ENCODE measurements around the gene LRRC14B.
"Not testable (repeated sequence)": the region's sequence is repeated elsewhere in the genome, so short reads cannot be mapped to it uniquely, and the experiment has no call there.

The LRRC14B gene

DNA sequence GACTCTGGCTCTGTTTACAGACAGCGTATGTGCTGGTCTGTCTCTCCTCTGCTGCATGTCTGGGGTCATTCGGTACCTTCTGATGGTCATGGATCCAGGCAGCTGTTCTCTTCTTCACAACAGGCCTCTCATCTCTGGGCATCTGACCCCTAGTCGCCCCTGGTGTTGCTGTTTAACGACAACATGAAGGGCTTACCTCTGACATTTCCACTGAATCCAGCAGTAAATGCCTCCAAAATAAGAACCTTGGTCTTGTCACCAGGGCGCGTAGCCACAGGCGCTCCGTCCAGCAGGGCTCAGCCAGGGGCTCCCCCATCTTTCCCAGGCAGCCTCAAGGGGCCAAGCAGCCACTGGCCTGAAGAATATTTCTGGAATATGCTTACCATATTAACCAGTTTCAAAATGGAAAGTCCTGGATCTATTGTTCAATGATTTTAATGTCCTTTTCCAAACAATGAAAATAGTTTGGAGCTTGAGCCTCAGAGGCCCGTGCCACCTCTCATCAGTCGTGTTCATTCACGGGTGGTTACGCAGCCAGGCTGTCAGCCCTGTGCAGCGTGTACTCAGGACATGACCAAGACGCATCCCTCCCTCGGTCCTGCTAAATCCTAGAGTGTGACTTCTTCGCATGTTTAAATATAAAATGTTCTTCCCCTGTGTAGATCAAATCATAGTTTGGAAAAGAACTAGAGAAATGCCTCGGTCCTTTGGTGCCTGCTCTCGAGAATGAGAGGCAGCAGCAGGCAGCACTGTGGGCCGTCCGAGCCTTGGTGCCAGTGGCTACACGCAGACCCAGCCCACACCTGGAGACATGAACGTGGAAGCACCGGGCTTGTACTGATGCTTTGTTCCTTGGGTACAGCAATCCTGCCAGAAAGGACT, 30.1 kb upstream of the LRRC14B start:
- no peak for DNase-seq

DNA sequence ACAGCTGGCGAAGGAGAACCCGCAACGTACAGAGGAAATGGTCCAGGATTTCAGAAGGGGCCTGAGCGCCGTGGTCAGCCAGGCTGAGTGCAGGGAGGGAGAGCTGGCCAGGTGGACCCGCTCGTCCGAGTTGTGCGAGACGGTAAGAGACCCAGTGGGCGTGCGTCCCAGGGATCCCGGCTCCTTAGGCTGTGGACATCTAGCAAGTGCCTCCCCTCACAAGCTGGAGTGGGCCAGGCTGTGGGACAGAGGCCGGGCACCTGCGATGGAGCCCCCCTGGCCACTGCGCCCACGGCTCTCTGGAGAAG, 29.5 kb upstream of the LRRC14B start:
- no peak for DNase-seq

DNA sequence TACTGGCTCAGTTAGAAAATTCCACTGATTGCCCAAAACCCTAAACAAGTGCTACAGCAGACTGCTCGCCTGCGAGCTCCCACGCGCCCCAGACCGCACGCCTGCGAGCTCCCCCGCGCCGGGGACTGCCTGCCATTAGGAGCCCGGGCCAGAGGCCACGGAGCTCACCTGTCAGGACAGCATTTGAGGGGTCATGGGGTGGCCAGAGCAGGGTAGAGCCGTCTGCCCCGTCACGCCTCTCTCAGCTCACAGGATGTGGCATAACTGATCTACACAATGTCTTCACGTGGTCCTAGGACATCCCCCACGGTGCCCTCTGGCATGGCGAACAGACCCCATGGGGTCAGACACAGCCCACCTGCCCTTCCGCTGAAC, 29.1 kb upstream of the LRRC14B start:
- DNase-seq: no peak

DNA sequence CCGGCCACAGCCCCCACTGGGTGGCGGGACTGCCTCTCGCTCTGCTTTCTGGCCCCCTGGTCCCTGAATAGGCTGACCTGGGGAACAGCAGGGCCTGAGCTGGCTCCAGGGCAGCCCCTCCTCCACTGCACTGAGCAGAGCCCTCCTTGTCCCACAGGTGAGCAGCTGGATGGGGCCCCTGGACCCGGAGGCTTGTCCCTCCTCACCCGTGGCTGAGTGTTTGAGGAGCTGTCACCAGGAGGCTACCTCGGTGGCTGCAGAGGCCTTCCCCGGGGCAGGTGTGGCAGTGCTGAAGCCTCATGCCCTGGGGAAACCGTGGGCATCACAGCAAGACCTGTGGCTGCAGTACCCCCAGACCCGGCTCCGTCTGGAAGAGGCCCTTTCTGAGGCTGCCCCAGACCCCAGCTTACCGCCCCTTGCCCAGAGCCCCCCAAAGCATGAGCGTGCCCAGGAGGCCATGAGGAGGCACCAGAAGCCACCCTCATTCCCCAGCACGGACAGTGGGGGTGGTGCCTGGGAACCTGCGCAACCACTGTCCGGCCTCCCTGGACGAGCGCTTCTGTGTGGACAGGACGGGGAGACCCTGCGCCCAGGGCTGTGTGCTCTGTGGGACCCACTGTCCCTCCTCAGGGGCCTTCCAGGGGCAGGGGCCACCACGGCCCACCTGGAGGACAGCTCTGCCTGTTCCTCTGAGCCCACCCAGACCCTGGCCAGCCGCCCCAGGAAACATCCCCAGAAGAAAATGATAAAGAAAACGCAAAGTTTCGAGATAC, 28.5 kb upstream of the LRRC14B start:
- no peak for DNase-seq

DNA sequence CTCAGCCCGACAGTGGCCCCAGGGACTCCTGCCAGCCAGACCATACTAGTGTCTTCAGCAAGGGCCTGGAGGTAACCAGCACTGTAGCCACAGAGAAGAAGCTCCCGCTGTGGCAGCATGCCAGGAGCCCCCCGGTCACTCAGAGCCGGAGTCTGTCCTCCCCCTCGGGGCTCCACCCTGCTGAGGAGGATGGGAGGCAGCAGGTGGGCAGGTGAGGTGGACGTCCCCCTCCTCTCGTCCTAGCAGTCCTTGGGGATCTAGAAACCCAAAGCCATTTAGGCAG, 28.0 kb upstream of the LRRC14B start:
- DNase-seq: no peak

DNA sequence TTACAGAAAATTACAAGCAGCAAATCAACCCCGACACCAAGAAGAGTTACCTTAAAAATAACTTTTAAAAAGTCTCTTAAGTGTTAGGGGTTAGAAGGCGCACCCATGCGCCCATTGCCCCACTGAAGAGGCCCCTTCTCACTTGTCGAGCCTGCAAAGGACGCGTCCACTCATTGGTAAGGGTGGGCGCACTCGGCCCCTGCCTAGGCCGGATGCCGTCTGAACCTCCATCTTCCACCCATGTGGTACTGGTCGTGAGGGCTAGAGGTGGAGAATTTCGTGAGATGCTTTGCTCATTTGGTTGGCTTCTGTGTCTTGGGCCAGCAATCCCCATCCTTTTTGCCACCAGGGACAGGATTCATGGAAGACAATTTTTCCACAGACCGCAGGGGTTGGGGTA, 27.5 kb upstream of the LRRC14B start:
- no peak for DNase-seq

DNA sequence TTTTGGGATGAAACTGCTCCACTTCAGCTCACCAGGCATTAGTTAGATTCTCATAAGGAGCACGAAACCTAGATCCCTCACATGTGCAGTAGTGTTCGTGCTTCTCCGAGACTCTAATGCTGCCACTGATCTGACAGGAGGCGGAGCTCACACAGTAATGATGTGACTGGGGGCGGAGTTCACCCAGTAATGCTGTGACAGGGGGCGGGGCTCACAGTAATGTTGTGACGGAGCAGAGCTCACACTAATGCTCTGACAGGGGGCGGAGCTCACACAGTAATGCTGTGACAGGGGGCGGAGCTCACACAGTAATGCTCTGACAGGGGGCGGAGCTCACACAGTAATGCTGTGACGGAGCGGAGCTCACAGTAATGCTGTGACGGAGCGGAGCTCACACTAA, 27.1 kb upstream of the LRRC14B start:
- DNase-seq: no peak

DNA sequence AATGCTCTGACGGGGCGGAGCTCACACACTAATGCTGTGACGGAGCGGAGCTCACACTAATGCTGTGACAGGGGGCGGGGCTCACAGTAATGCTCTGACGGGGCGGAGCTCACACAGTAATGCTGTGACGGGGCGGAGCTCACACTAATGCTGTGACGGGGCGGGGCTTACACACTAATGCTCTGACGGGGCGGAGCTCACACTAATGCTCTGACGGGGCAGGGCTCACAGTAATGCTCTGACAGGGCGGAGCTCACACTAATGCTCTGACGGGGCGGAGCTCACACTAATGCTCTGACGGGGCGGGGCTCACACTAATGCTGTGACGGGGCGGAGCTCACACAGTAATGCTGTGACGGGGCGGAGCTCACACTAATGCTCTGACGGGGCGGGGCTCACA, 26.5 kb upstream of the LRRC14B start:
- not testable (repeated sequence) for DNase-seq

DNA sequence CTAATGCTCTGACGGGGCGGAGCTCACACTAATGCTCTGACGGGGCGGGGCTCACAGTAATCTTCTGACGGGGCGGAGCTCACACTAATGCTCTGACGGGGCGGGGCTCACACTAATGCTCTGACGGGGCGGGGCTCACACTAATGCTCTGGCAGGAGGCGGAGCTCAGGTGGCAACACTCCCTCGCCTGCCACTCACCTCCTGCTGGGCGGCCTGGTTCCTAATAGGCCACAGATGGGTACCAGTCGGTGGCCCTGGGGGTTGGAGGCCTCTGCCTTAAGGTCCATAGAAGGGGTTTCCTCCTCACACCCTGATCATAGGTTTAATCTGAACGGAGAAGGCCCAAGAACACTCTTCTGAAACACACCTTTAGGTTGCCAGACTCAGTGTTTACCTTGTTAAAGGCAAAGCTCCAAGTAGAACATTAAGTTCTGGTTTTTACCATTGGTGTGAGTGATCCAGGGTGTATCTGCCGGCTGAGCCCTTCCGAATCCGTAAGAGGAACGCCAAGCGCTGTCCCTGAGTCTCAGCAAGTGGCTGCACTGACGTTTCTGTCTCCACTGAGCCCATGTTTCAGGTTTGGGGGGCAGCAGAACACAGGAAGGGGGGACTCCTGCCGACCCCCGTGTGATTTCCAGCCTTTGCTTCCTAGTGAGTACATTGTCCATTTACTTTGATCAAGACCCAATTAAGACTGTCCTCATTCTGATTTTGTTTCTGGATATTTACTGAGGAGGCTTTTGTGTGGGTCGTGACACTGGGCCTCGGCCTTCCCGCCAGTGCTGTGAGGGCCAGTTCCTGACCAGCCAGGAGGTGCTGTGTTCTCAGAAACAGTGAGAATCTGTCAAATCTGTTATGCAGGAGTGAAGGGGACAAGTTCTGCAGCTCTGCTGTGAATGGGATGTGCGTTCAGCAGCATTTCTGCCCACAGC, 24.6 kb upstream of the LRRC14B start:
- no peak for DNase-seq

DNA sequence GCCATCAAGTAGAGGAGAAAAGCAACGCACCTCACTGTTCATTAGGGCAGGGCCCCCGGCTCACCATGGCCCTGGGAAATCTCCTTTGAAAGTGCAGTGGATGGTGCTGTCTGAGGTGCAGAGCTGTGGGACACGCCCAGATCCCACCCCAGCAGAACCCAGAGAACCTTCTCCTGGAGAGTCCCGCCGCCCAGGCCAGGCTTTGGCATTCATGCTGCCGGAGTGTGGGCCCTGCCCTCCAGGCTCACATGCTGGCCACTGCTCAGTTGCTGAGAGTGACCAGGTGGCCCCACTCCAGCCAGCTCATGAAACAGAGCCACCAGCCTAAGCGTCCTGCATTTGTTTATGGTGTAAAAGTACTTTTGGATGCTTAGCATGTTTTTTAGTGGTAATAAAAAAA, 23.8 kb upstream of the LRRC14B start:
- no peak for DNase-seq

DNA sequence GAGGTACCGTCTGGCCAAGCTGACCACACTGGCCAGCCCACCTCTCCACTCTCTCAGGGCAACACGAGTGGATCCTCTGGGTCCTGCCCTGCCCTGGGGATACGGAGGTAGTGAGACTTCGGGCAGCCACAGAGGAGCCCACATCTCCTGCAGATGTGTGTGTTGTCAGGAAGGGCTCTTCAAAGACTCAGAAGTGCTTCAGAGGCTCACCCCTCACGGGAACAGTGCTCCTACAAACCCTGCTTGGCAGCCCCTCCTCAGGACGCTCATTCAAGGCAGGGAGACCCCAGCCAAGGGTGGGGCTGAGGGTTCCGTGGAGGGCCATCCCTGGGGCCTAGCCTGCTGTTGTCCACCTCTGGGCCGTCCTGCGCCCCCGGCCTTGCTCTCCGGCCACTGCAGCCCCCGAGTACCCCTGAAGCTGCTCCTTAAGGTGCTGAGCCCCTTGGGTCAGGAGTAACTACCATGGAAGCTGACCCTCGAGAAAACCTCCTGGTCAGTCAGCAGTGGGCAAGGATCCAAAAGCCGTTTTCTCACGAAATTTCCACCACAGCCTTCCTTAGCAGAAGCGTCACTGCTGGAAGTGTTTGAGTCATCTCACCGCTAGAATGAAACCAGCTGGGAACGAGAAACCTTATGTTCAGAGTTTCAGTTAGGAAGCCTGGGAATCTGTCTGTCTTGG, 23.2 kb upstream of the LRRC14B start:
- DNase-seq: no peak

DNA sequence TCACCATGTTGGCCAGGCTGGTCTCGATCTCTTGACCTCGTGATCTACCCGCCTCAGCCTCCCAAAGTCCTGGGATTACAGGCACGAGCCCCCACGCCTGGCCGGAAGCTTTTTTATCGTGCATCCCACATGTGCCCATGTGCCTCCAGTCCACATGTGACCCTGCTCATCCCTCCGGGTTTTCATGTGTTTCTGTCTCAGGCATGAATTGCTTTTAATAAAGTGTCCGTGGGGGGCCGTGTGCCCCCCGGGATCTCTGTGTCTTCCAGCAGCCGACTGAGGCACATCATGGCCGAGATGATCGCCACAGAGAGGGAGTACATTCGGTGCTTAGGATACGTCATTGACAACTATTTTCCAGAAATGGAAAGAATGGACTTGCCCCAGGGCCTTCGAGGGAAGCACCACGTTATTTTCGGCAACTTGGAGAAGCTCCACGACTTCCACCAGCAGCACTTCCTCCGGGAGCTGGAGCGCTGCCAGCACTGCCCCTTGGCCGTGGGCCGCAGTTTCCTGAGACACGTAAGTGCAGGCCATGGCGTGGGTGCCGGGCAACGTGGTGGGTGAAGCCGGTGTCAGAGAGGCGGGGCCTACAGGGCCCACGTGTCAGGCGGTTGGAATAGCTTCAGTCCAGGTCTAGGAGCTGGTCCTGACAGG, 22.1 kb upstream of the LRRC14B start:
- no peak for DNase-seq

DNA sequence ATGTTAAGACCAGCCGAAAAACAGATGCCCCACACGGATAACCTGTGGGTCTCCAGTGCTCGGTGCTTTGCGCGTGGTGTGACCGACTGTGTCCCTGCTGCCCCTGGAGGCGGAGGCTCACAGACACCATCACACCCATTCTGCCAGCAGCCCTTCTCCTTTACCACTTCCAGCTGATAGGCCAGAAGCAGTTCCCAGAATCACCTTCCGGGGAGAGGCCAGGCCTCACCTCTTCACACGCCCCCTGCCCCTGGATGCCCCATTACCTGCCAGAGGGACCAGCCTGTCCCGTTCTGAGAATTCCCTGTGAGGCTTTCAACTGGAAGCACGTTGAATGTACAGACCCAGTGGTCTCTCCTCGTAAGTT, 21.6 kb upstream of the LRRC14B start:
- DNase-seq: no peak

DNA sequence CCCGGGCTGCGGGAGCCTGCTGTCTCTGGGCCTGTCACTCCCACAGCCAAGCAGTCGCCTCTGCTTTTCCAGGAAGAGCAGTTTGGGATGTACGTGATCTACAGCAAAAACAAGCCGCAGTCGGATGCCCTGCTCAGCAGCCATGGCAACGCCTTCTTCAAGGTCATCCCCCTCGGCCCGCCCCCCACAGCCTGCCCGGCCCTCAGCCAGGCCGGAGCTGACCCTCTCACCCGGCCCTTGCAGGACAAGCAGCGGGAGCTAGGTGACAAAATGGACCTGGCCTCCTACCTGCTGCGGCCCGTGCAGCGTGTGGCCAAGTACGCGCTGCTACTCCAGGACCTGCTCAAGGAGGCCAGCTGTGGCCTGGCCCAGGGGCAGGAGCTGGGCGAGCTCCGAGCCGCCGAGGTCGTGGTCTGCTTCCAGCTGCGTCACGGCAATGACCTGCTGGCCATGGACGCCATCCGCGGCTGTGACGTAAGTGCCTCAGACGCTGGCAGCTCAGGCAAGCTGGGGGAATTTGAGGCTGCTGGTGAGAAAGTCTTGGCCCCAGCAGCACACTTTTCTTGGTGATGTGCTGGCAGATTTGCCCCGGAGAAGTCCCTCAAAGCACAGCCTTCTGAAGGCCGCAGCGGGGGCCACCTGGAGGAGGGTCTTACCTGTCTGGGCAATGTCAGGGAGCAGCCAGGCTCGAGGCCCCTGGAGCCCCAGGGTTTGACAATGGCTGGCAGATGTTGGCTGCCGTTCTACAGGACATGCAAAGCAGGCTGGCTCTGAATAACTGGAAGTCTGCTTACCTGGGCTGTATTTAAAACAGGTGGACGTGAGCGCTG, 20.1 kb upstream of the LRRC14B start:
- no peak for DNase-seq

DNA sequence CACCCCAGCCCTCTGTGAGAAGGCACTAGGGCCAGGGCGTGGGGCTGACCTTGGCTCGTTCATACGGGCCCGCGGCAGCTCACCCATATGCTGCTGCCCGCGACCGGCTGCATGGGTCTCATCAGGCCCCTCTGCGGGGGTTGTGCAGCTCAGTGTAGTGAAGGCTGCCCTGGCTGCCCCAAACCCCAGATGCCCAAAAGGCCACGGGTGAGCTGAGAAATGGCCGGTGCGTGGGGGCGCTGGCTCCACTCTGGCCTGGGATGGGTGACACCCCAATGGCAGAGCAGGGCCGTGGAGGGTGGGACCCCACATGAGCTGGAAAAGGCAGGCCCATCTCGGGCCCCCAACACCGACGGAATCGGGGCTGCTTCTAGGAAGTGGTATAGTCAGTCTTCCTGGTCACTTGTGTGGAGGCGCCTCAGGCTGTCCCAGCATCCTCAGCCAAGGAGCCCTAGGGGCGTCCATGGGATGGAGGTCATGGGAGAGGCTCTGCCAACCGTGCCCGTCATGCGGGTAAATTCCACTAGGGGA, 19.4 kb upstream of the LRRC14B start:
- DNase-seq: no peak

DNA sequence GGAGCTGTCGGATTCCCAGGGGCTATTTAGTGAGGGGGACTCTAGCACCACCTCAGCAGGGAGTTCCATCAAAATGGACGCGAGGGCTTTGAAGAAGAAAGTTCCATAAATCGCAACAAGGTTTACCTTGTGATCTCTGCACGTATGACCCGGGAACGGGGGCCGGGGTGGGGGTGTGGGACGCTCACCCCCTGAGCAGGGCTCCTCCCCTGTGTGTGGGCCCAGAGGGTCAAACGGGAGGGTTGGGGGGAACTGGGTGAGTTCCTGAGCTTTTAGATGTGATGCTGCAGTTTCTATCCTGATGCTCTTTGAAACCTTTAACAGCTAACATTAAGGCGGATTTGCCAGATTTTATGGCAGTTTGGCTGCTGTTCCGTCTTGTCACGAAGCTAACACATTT, 18.9 kb upstream of the LRRC14B start:
- DNase-seq: no peak

DNA sequence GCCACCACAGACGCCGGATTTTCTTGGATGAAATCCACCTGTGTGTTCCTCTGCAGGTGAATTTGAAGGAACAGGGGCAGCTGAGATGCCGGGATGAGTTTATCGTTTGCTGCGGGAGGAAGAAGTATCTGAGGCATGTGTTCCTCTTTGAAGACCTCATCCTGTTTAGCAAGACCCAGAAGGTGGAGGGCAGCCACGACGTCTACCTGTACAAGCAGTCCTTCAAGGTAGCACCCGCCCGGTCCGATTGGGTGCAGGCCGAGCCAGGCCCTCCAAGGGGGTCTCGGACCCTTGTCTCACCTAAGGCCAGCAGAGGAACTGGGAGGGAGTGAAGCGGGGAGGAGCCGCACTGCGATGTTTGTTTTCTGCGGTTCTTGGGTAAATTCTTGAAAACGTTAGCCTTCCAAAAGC, 18.4 kb upstream of the LRRC14B start:
- no peak for DNase-seq

DNA sequence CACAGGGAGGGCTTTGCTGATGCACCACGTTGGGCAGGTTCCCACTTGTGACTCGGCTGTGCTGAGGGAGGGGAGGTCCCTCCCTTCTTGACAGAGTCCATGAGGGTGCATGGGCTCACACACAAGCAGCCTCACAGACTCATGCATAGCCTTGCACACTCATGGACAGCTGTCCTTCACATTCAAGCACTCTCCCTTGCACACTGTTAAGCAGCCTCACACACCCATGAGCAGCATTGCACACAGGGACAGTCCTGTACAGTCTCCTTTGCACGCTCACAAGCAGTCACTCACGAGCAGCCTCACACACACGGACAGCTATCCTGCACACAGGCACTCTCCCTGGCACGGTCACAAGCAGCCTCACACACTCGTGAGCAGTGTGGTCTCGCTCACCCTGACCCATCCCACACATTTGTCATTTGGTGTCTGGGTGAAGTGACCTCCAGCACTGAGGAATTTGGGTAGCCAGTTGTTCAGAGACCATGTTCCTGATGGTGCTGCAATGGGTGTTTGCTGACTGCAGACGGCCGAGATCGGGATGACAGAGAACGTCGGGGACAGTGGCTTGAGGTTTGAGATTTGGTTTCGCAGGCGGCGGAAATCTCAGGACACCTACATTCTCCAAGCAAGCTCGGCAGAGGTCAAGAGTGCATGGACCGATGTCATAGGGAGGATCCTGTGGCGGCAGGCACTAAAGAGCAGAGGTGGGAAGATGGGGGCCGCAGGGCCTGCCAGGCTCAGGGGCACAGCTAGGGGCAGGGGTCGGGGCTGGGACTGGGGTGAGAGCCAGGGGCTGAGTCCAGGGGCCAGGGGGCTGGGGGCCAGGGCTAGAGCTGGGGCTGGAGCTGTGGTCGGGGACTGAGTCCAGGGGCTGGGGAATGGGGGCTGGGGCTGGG, 17.7 kb upstream of the LRRC14B start:
- DNase-seq: no peak

DNA sequence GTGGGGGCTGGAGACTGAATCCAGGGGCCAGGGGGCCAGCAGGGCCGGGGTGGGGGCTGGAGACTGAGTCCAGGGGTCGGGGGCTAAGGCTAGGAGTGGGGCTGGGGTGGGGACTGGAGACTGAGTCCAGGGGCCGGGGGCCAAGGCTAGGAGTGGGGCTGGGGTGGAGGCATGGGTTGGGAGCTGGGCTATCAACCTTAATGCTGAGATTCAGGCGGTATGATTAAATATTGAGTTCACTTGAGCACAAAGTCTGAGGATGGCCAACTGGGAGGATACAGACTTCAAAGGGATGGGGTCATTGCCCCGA, 17.0 kb upstream of the LRRC14B start:
- no peak for DNase-seq

DNA sequence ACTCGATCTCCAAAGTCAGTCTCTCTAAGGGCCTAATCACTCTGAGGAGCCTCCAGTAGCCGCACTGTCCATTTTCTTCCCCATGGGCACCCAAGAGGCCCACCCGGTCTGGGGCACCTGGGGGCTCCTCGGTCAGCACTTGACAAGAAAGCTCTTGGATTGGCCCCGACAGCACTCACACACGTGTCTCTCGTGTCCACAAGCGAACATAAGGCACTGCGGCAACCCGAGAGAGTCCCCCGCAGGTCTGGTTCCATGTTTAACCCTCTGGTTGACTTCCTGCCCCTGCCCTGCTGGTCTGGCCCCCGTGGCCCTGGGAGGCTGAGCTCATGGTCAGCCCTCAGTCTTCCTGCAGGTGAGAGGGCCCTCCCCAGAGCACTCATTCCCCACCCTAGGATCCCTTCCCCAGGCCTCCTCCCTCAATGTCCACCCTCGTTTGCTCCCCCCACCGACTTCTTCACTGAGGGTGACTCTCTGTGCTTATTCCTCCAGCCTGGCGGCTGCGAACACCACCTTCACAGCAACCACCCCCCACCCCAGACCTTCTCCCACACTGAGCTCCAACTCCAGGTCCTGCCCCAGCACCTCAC, 16.3 kb upstream of the LRRC14B start:
- no peak for DNase-seq
